C4-2B (cell line): ENCODE measurements around the gene DACT1.

ENCODE experiments used
- CTCF ChIP-seq: fragments of 450-650 bp; conservative IDR thresholded peaks from 2 replicates; pipeline ENCODE4 v1.5.1; 2017; ENCODE audit warnings: mild to moderate bottlenecking
- ZFX ChIP-seq: fragments of 450-650 bp; IDR thresholded peaks from 2 replicates; pipeline ENCODE4 v1.6.1; 2017

GRCh38 chr14:58625438-58625837 is 12.3 kb upstream of the DACT1 start:
- TF ChIP-seq CTCF, result no peak
- TF ChIP-seq ZFX, result no peak
